ENCODE results near the gene GRAMD1A.

GRCh38 chr19:34990578-34991192, 9.4 kb upstream of the GRAMD1A start:
- TF ChIP-seq EZH2phosphoT487 (IDR thresholded peaks at IDR 0.05; ENCODE audit: borderline replicate concordance), result no peak
- TF ChIP-seq CTCF (conservative IDR thresholded peaks at IDR 0.05; ENCODE audit: low read length), result no peak
